Uterus (tissue), 2 donors: Measurements from ENCODE around the gene ACOT7.

Experiments used
- POLR2A ChIP-seq, 2 donors: fragments of 450-650 bp; IDR thresholded peaks; one replicate each; pipeline ENCODE4 v1.6.1; 2016; ENCODE audit warnings: antibody characterized with exemption in 2 of 2, mild to moderate bottlenecking in 1 of 2, moderate library complexity in 1 of 2
- TF ChIP-seq, protein P1 (sequence below), 4 experiments: fragments of 200-600 bp in 2 of 4; fragments of 450-650 bp in 2 of 4; sonication (generic) in 2 of 4; IDR thresholded peaks; one replicate each; pipeline ENCODE4 v1.5.1; 2016 to 2019; ENCODE audit warnings: antibody characterized with exemption in 4 of 4, mild to moderate bottlenecking in 2 of 4, moderate library complexity in 1 of 4

DNA sequence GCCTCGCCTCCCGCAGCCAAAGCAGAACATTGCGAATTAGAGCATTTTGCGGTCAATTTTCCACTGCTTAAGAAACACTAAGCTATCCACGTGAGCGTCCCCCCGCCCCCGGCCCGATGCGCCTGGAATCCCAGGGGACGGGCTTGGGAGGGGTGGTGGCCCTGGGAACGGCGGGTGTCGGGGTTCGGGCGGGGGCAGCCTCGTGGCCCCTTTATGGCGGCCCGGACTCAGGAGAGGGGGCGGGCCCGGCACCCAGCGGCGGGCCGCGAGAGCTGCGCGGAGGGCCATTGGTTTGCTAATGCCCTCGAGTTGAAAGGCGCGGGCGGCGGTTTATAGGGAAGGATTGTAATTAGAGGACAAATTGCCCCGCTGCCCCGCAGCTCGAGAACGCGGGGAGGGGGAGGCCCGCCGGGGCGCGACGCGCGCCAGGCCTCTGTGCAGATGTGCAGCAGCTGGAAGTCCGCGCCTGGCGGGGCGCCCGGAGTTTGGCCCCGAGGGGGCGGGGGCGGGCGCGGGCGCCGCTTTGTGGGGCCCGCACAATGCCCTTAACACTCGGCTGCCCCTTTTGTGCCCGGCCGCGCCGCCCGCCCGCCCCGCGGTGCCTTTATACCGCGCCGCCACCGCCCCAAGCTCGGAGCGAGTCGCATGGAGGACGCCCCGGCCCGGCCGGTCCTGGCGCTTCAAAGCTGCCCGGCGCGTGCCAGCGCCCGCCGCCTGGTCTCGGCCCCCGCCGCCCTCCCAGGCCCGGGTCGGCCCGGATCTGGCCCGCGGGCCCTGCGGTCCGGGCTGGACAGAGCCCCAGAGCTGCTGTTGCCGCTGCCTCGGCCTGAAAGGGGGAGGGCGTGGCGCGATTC, 151.5 kb downstream of the ACOT7 start:
- TF ChIP-seq, protein P1, sequence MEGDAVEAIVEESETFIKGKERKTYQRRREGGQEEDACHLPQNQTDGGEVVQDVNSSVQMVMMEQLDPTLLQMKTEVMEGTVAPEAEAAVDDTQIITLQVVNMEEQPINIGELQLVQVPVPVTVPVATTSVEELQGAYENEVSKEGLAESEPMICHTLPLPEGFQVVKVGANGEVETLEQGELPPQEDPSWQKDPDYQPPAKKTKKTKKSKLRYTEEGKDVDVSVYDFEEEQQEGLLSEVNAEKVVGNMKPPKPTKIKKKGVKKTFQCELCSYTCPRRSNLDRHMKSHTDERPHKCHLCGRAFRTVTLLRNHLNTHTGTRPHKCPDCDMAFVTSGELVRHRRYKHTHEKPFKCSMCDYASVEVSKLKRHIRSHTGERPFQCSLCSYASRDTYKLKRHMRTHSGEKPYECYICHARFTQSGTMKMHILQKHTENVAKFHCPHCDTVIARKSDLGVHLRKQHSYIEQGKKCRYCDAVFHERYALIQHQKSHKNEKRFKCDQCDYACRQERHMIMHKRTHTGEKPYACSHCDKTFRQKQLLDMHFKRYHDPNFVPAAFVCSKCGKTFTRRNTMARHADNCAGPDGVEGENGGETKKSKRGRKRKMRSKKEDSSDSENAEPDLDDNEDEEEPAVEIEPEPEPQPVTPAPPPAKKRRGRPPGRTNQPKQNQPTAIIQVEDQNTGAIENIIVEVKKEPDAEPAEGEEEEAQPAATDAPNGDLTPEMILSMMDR (IDR thresholded peaks at IDR 0.05): no peak
- TF ChIP-seq POLR2A (IDR thresholded peaks at IDR 0.05): no peak
